Measurements from ENCODE around the gene PCDHGA11.
"Not testable (repeated sequence)": the region's sequence is repeated elsewhere in the genome, so short reads cannot be mapped to it uniquely, and the experiment has no call there.

Gene PCDHGA11

DNA sequence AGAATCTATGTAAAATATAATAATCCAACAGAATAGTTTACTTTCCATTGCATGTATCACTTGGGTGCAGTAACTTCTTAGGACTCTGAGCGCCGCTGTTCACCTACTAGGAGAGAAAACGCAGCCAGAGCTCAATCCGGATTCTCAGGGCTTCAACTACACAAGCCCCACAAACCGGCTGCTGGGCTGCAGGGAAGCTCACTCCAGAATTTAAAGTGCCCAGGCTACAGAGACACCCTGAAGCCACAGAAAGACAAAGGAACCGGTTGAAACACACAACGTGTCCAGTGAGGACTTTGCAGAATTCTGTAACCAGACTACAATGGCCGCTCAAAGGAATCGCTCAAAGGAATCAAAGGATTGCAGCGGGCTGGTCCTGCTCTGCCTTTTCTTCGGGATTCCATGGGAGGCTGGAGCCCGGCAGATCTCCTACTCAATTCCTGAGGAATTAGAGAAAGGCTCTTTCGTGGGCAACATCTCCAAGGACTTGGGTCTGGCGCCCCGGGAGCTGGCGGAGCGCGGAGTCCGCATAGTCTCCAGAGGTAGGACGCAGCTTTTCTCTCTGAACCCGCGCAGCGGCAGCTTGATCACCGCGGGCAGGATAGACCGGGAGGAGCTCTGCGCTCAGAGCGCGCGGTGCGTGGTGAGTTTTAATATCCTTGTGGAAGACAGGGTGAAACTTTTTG is 7.9 kb upstream of the PCDHGA11 start, which contains the start of gene PCDHGA10:
PCDHGA10 (plus strand) TSS at position 134 of the 686 bp plus-strand sequence; CDS start at position 323, 189 bp downstream.
- DNase-seq = peak; percentile 51 to 60
- no peak for TF ChIP-seq POLR2A (IDR thresholded peaks at IDR 0.05; ENCODE audit: low read length)
- no peak for TF ChIP-seq GATA1 (IDR thresholded peaks at IDR 0.05; ENCODE audit: low read depth, low read length)

DNA sequence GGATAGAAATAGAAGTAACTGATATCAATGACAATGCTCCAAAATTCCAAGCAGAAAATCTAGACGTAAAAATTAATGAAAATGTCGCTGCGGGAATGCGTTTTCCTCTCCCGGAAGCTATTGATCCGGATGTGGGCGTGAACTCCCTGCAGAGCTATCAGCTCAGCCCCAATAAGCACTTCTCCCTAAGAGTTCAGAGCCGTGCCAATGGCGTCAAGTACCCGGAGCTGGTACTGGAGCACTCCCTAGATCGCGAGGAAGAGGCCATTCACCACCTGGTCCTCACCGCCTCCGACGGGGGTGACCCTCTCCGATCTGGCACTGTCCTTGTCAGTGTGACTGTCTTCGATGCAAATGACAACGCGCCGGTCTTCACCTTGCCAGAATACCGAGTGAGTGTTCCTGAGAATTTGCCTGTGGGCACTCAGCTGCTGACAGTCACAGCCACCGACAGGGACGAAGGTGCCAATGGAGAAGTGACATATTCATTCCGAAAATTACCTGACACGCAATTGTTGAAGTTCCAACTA is 7.2 kb upstream of the PCDHGA11 start:
- no peak for TF ChIP-seq GATA1 (IDR thresholded peaks at IDR 0.05; ENCODE audit: low read depth, low read length)
- TF ChIP-seq POLR2A (IDR thresholded peaks at IDR 0.05; ENCODE audit: low read length) = no peak

DNA sequence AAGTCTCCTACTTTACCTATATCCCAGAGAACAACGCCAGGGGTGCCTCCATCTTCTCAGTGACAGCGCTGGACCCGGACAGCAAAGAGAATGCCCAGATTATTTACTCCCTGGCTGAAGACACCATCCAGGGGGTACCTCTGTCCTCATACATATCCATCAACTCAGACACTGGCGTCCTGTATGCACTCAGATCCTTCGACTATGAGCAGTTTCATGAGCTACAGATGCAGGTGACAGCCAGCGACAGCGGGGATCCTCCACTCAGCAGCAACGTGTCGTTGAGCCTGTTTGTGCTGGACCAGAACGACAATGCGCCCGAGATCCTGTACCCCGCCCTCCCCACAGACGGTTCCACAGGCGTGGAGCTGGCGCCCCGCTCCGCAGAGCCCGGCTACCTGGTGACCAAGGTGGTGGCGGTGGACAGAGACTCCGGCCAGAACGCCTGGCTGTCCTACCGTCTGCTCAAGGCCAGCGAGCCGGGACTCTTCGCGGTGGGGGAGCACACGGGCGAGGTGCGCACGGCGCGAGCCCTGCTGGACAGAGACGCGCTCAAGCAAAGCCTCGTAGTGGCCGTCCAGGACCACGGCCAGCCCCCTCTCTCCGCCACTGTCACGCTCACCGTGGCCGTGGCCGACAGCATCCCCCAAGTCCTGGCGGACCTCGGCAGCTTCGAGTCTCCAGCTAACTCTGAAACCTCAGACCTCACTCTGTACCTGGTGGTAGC is 6.1 kb upstream of the PCDHGA11 start:
- not testable (repeated sequence) for DNase-seq

More for the DNA sequence above, 7.2 kb upstream of the PCDHGA11 start:
- DNase-seq = no peak

DNA sequence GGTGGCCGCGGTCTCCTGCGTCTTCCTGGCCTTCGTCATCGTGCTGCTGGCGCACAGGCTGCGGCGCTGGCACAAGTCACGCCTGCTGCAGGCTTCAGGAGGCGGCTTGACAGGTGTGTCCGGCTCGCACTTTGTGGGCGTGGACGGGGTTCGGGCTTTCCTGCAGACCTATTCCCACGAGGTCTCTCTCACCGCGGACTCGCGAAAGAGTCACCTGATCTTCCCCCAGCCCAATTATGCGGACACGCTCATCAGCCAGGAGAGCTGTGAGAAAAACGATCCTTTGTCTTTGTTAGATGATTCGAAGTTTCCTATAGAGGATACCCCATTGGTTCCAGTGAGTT is 5.6 kb upstream of the PCDHGA11 start:
- DNase-seq = not testable (repeated sequence)

DNA sequence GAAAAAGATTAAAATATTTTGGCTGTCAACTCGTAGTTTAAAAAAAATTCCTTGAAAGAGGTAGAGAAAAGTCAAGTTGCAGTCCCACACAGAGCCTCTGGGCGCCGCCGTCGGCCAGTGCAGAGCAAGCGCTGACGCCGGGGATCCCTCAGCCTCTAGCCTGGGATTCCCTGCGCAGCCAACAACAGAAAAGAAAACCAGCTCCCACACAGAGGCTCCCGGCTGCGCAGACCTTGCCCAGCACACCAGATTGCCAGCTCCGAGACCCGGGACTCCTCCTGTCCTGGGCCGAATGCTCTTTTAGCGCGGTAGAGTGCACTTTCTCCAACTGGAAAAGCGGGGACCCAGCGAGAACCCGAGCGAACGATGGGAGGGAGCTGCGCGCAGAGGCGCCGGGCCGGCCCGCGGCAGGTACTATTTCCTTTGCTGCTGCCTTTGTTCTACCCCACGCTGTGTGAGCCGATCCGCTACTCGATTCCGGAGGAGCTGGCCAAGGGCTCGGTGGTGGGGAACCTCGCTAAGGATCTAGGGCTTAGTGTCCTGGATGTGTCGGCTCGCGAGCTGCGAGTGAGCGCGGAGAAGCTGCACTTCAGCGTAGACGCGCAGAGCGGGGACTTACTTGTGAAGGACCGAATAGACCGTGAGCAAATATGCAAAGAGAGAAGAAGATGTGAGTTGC is 3.2 kb upstream of the PCDHGA11 start, which contains the start of gene PCDHGB7:
PCDHGB7 (plus strand) TSS at position 184 of the 679 bp plus-strand sequence; CDS start at position 367, 183 bp downstream.
- DNase-seq = peak; percentile 63 to 73

DNA sequence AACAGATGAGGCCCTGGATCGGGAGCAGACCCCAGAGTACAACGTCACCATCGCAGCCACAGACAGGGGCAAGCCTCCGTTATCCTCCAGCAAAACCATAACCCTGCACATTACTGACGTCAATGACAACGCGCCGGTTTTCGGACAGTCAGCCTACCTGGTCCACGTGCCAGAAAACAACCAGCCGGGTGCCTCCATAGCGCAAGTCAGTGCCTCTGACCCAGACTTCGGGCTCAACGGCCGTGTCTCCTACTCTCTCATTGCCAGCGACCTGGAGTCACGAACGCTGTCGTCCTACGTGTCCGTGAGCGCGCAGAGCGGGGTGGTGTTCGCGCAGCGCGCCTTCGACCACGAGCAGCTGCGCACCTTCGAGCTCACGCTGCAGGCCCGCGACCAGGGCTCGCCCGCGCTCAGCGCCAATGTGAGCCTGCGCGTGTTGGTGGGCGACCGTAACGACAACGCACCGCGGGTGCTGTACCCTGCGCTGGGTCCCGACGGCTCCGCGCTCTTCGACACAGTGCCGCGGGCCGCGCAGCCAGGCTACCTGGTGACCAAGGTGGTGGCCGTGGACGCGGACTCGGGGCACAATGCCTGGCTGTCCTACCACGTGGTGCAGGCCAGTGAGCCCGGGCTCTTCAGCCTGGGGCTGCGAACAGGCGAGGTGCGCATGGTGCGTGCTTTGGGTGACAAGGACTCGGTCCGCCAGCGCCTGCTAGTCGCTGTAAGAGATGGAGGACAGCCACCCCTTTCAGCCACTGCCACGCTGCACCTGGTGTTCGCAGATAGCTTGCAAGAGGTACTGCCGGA is 1.6 kb upstream of the PCDHGA11 start:
- TF ChIP-seq GATA1 (IDR thresholded peaks at IDR 0.05; ENCODE audit: low read depth, low read length) (no peak), POLR2A (IDR thresholded peaks at IDR 0.05; ENCODE audit: low read length) (no peak)
- DNase-seq = no peak

DNA sequence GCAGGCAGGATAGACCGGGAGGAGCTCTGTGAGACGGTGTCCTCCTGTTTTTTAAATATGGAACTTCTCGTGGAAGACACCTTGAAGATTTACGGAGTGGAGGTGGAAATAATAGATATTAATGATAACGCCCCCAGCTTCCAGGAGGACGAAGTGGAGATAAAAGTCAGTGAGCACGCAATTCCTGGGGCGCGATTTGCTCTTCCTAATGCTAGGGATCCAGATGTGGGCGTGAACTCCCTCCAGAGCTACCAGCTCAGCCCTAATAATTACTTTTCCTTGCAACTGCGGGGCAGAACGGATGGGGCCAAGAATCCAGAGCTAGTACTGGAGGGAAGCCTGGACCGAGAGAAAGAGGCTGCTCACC is 621 bp downstream of the PCDHGA11 start:
- no peak for DNase-seq
- TF ChIP-seq GATA1 (IDR thresholded peaks at IDR 0.05; ENCODE audit: low read depth, low read length) = no peak

DNA sequence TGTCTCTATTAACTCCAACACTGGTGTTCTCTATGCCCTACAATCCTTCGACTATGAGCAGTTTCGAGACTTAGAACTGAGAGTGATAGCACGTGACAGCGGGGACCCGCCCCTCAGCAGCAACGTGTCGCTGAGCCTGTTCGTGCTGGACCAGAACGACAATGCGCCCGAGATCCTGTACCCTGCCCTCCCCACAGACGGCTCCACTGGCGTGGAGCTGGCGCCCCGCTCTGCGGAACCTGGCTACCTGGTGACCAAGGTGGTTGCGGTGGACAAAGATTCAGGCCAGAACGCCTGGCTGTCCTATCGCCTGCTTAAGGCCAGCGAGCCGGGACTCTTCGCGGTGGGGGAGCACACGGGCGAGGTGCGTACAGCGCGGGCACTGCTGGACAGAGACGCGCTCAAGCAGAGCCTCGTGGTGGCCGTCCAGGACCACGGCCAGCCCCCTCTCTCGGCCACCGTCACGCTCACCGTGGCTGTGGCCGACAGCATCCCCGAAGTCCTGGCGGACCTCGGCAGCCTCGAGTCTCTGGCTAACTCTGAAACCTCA is 2.0 kb downstream of the PCDHGA11 start:
- TF ChIP-seq GATA1 (IDR thresholded peaks at IDR 0.05; ENCODE audit: low read depth, low read length) (no peak), POLR2A (IDR thresholded peaks at IDR 0.05; ENCODE audit: low read length) (no peak)
- no peak for DNase-seq

DNA sequence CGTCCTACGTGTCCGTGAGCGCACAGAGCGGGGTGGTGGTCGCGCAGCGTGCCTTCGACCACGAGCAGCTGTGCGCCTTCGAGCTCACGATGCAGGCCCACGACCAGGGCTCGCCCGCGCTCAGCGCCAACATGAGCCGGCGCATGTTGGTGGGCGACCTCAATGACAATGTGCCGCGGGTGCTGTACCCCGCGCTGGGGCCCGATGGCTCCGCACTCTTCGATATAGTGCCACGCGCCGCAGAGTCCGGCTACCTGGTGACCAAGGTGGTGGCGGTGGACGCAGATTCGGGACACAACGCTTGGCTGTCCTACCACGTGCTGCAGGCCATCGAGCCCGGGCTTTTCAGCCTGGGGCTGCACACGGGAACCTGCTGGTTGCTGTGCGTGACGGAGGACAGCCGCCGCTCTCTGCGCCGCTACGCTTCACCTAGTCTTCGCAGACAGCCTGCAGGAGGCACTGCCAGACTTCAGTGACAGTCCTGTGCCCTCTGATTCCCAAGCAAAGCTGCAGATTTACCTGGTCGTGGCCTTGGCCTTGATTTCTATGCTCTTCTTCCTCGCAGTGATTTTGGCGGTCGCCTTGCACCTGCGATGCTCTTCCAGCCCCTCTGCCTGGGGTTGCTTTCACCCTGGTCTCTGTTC is 7.1 kb downstream of the PCDHGA11 start:
- no peak for TF ChIP-seq GATA1 (IDR thresholded peaks at IDR 0.05; ENCODE audit: low read depth, low read length)
- no peak for DNase-seq

DNA sequence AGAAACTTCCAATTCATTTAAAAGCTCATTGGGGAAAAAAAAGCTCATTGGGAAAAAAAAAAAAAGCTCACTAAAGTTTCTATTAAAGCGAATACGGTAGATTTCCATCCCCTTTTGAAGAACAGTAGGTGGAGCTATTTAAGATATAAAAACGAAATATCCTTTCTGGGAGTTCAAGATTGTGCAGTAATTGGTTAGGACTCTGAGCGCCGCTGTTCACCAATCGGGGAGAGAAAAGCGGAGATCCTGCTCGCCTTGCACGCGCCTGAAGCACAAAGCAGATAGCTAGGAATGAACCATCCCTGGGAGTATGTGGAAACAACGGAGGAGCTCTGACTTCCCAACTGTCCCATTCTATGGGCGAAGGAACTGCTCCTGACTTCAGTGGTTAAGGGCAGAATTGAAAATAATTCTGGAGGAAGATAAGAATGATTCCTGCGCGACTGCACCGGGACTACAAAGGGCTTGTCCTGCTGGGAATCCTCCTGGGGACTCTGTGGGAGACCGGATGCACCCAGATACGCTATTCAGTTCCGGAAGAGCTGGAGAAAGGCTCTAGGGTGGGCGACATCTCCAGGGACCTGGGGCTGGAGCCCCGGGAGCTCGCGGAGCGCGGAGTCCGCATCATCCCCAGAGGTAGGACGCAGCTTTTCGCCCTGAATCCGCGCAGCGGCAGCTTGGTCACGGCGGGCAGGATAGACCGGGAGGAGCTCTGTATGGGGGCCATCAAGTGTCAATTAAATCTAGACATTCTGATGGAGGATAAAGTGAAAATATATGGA is 9.7 kb downstream of the PCDHGA11 start, which contains the start of gene PCDHGA12:
PCDHGA12 (plus strand) TSS at position 176 of the 782 bp plus-strand sequence; CDS start at position 429, 253 bp downstream.
- peak; percentile 8 to 19 for DNase-seq
- no peak for TF ChIP-seq GATA1 (IDR thresholded peaks at IDR 0.05; ENCODE audit: low read depth, low read length)
- TF ChIP-seq POLR2A (IDR thresholded peaks at IDR 0.05; ENCODE audit: low read length) = no peak

DNA sequence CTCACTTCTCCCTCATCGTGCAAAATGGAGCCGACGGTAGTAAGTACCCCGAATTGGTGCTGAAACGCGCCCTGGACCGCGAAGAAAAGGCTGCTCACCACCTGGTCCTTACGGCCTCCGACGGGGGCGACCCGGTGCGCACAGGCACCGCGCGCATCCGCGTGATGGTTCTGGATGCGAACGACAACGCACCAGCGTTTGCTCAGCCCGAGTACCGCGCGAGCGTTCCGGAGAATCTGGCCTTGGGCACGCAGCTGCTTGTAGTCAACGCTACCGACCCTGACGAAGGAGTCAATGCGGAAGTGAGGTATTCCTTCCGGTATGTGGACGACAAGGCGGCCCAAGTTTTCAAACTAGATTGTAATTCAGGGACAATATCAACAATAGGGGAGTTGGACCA is 10.4 kb downstream of the PCDHGA11 start:
- DNase-seq = no peak
- TF ChIP-seq GATA1 (IDR thresholded peaks at IDR 0.05; ENCODE audit: low read depth, low read length) (no peak), POLR2A (IDR thresholded peaks at IDR 0.05; ENCODE audit: low read length) (no peak)

DNA sequence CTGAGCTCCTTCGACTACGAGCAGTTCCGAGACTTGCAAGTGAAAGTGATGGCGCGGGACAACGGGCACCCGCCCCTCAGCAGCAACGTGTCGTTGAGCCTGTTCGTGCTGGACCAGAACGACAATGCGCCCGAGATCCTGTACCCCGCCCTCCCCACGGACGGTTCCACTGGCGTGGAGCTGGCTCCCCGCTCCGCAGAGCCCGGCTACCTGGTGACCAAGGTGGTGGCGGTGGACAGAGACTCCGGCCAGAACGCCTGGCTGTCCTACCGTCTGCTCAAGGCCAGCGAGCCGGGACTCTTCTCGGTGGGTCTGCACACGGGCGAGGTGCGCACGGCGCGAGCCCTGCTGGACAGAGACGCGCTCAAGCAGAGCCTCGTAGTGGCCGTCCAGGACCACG is 11.5 kb downstream of the PCDHGA11 start:
- not testable (repeated sequence) for DNase-seq

DNA sequence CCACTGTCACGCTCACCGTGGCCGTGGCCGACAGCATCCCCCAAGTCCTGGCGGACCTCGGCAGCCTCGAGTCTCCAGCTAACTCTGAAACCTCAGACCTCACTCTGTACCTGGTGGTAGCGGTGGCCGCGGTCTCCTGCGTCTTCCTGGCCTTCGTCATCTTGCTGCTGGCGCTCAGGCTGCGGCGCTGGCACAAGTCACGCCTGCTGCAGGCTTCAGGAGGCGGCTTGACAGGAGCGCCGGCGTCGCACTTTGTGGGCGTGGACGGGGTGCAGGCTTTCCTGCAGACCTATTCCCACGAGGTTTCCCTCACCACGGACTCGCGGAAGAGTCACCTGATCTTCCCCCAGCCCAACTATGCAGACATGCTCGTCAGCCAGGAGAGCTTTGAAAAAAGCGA is 11.9 kb downstream of the PCDHGA11 start:
- DNase-seq = not testable (repeated sequence)
